Measurements from ENCODE around the gene SLU7. TPM values are rescaled to one million over a fixed set of nuclear protein-coding genes. Genes with fewer than 3 reads are reported as not detected.
A peak's percentile ranks its signal among the peaks of the same experiment; 100 is the strongest.

SLU7 gene
- total RNA-seq (10 to 100 TPM; 35.2 to 35.6 TPM), polyA plus RNA-seq (10 to 100 TPM; 26.7 to 34.4 TPM)
- long read RNA-seq, donor 1, partial matches to known transcripts: 15 of 21 reads
- long read RNA-seq, donor 1, other reads (novel, unspliced or antisense): 0 of 21 reads
- long read RNA-seq, donor 2, partial matches to known transcripts: 6 of 9 reads
- long read RNA-seq, donor 2, other reads (novel, unspliced or antisense): 0 of 9 reads
- long read RNA-seq, donor 3, partial matches to known transcripts: 6 of 8 reads
- long read RNA-seq, donor 3, other reads (novel, unspliced or antisense): 0 of 8 reads
- long read RNA-seq, donor 4, partial matches to known transcripts: 5 of 5 reads
- long read RNA-seq, donor 4, other reads (novel, unspliced or antisense): 0 of 5 reads
- long read RNA-seq, donor 5, partial matches to known transcripts: 269 of 330 reads
- long read RNA-seq, donor 5, other reads (novel, unspliced or antisense): 56 of 330 reads

DNA sequence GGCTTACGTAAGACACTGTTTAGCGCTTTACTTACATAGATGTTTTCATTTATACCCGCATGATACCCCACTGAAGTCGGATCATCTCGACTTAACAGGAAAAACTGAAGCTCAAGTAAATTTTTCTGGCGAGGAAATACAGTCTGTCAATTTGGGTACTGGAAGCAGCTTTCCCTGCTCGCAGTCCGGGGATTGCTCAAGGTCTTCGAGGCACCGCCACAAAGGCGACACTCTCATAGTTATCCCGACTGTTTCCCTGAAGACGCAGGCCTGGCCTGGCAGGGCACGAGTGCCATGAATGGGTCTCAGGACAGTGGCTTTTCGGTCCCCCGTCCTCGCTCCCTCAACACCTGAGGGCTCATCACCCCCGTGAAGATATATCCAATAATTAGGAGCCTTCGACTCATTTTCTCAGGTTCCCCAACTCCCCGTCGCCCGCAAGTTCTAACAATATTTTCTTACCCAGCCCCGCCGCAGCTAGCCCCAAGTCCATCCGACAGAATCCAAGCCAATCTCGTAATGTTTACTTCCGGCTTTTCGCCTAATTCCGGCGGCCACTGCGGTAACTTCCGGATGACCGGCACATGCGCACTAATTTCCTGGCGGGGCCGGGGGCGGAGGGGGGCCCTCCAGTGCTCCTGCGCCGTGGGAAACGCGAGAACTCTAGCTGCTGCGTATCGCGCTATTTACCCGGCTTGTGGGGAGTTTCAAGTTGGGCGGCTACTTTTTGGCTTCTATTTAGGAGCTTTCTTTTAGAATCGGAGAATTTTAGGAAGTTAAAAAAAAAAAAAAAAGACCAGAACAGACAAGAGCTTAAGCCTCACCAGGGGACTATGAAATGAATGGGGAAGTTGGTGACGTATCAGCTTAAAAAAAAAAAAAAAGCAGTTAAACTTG is at the start of gene SLU7:
Gene SLU7 (minus strand): TSS at position 521 of the 897 bp plus-strand sequence. CDS start 3,787 bp downstream, outside the sequence.
- H3K4me1 ChIP-seq (ENCODE audit: control insufficient read depth in 5 of 5, insufficient read depth in 5 of 5, low read length in 5 of 5): peaks cover 8 to 39% (median 11%) of the 10 kb centered on the region in 5 donors
- peaks cover 0 to 5% (median 1%) of the 10 kb centered on the region in 4 donors for H3K36me3 ChIP-seq (ENCODE audit: control insufficient read depth in 4 of 4, insufficient read depth in 4 of 4, low read length in 4 of 4)
- ATAC-seq (ENCODE audit: insufficient read depth, low FRiP score) (peak; percentile 80), DNase-seq (peak; percentile 97 to 98 (median 98))
- 0 to 1% methylated on average over 48 of the region's 48 CpGs for WGBS, 2 donors
- TF ChIP-seq, protein P1, sequence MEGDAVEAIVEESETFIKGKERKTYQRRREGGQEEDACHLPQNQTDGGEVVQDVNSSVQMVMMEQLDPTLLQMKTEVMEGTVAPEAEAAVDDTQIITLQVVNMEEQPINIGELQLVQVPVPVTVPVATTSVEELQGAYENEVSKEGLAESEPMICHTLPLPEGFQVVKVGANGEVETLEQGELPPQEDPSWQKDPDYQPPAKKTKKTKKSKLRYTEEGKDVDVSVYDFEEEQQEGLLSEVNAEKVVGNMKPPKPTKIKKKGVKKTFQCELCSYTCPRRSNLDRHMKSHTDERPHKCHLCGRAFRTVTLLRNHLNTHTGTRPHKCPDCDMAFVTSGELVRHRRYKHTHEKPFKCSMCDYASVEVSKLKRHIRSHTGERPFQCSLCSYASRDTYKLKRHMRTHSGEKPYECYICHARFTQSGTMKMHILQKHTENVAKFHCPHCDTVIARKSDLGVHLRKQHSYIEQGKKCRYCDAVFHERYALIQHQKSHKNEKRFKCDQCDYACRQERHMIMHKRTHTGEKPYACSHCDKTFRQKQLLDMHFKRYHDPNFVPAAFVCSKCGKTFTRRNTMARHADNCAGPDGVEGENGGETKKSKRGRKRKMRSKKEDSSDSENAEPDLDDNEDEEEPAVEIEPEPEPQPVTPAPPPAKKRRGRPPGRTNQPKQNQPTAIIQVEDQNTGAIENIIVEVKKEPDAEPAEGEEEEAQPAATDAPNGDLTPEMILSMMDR (IDR thresholded peaks at IDR 0.05; ENCODE audit: control extremely low read depth, extremely low read depth): no peak
- H3K27ac ChIP-seq (ENCODE audit: low read depth in 1 of 2, low read length in 1 of 2): peak within 1 kb of the TSS; percentile 75 to 84
- H3K9me3 ChIP-seq (ENCODE audit: control insufficient read depth in 4 of 4, insufficient read depth in 3 of 4, low read length in 3 of 4): no peaks in the 10 kb centered on the region
- H3K4me3 ChIP-seq: peak within 1 kb of the TSS; percentile 90
- H3K27me3 ChIP-seq (ENCODE audit: control insufficient read depth in 3 of 3, insufficient read depth in 3 of 3, low read length in 2 of 3): no peaks in the 10 kb centered on the region
- peak within 1 kb of the TSS; percentile 90 to 99 for H3K9ac ChIP-seq (ENCODE audit: insufficient read depth in 1 of 2, low read length in 2 of 2)

DNA sequence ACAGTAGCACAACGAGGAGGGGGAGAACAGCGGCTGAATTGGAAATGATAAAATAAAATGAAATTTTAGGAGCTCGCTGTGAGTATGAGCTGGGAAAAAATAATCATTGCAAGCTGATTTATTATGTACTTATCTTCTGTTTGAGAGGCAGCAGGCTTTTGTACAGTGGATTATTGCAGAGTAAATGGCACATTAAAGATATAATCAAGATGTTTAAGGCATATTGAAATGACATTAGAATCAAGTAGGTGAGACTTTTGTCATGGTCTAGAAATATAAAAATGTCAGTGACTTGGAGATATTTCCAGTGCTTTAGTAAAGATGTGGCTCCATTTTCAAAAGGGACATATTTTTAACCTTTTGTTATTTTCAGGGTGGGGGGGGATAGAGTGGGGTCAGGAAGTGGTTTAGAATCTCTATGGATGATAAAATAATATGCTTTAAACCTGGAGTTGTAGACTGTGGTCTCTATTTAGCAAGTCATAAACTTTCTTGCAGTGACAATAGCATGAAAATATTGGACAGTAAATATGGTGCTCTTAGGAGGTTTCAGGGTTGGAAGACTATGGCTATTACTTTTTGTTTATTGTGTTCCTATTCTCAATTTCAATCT is 49.6 kb upstream of the SLU7 start:
- no peak overlapping the region for H3K4me3 ChIP-seq
- ATAC-seq (ENCODE audit: insufficient read depth, low FRiP score): no peak
- H3K27ac ChIP-seq (ENCODE audit: low read depth in 1 of 2, low read length in 1 of 2): peak overlapping the region in 1 of 2 donors; percentile 12
- no peaks in the 10 kb centered on the region for H3K9me3 ChIP-seq (ENCODE audit: control insufficient read depth in 4 of 4, insufficient read depth in 3 of 4, low read length in 3 of 4)
- TF ChIP-seq, protein P1 (IDR thresholded peaks at IDR 0.05; ENCODE audit: control extremely low read depth, extremely low read depth): no peak
- peaks cover 0 to 5% (median 4%) of the 10 kb centered on the region in 5 donors for H3K4me1 ChIP-seq (ENCODE audit: control insufficient read depth in 5 of 5, insufficient read depth in 5 of 5, low read length in 5 of 5)
- DNase-seq: no peak
- H3K27me3 ChIP-seq (ENCODE audit: control insufficient read depth in 3 of 3, insufficient read depth in 3 of 3, low read length in 2 of 3): no peaks in the 10 kb centered on the region
- no peak overlapping the region for H3K9ac ChIP-seq (ENCODE audit: insufficient read depth in 1 of 2, low read length in 2 of 2)
- WGBS, 2 donors: 24 to 25% methylated on average over 3 of the region's 3 CpGs
- H3K36me3 ChIP-seq (ENCODE audit: control insufficient read depth in 4 of 4, insufficient read depth in 4 of 4, low read length in 4 of 4): no peaks in the 10 kb centered on the region

DNA sequence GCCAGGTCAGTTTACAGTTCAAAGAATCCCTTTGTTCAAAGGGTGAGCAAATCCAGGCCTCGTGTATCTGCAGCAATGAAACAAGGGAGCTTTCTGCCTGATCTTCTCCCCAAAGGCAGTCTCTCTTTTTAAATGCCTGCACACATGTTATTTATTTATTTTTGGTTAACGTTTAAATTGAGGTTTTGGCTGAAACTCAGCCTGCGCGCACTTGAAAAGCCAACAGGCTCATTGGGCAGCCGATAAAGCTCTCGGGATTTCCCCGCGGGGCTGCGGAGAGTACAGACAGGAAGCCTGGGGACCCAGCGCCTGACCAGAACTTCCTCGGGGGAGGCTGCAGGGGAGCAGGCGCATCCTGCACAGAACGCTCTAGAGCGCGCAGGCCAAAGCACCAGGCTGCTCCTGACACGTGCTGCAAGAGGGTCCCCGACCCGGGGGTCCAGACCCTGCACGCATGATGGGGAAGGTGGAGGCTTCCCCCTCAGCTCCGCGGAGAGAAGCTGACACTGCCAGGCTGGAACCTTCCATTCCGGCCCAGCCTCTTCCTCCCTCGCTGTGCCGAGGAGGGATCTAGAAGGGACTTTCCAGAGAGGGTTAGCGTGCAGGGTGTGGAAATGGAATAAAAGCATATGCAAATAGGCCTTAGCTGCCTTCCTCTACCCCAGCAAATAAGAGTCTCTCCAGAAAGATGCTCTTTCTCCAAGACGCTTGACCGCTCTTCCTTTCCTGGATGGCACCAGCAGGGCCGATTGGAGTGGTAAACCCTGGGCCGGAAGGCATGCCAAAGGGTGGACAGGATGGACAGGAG is 48.9 kb upstream of the SLU7 start:
- Histone ChIP-seq H3K9me3 (ENCODE audit: control insufficient read depth in 4 of 4, insufficient read depth in 3 of 4, low read length in 3 of 4) (no peaks in the 10 kb centered on the region), H3K9ac (ENCODE audit: insufficient read depth in 1 of 2, low read length in 2 of 2) (peak overlapping the region in 1 of 2 donors; percentile 37), H3K27ac (ENCODE audit: low read depth in 1 of 2, low read length in 1 of 2) (peak overlapping the region in 1 of 2 donors; percentile 56), H3K27me3 (ENCODE audit: control insufficient read depth in 3 of 3, insufficient read depth in 3 of 3, low read length in 2 of 3) (no peaks in the 10 kb centered on the region), H3K36me3 (ENCODE audit: control insufficient read depth in 4 of 4, insufficient read depth in 4 of 4, low read length in 4 of 4) (no peaks in the 10 kb centered on the region), H3K4me1 (ENCODE audit: control insufficient read depth in 5 of 5, insufficient read depth in 5 of 5, low read length in 5 of 5) (peaks cover 0 to 5% (median 4%) of the 10 kb centered on the region in 5 donors), H3K4me3 (peak overlapping the region; percentile 16)
- WGBS, 2 donors: 8 to 12% methylated on average over 29 of the region's 29 CpGs
- DNase-seq: peak; percentile 57 to 78 (median 59)
- TF ChIP-seq, protein P1 (IDR thresholded peaks at IDR 0.05; ENCODE audit: control extremely low read depth, extremely low read depth): no peak
- peak; percentile 89 for ATAC-seq (ENCODE audit: insufficient read depth, low FRiP score)

All from lung (tissue), 16 donors.